SH-SY5Y (cell line): ENCODE measurements around the gene COG6.

Experiments used
- GATA2 ChIP-seq: IDR thresholded peaks from 2 replicates; pipeline ENCODE4 v1.6.1; 2011; ENCODE audit warnings: mild to moderate bottlenecking, low read depth, low read length
- GATA3 ChIP-seq: IDR thresholded peaks from 2 replicates; pipeline ENCODE4 v1.6.1; 2011; ENCODE audit warnings: low read depth, mild to moderate bottlenecking, low read length, moderate library complexity

GRCh38 chr13:39786091-39786490, 130.6 kb downstream of the COG6 start:
- no peak for TF ChIP-seq GATA2
- no peak for TF ChIP-seq GATA3
